ENCODE measurements around the gene UNC5A.

UNC5A gene

GRCh38 chr5:176846335-176847140 lies 36.2 kb downstream of the UNC5A start:
- no peak for DNase-seq (ENCODE audit: low read depth)

- no peak for DNase-seq (ENCODE audit: low read depth)
Observed at GRCh38 chr5:176847148-176847547, 36.8 kb downstream of the UNC5A start.

- no peak for DNase-seq (ENCODE audit: low read depth)
Observed at GRCh38 chr5:176847726-176848290, 37.4 kb downstream of the UNC5A start.

- DNase-seq (ENCODE audit: low read depth), result no peak
Observed at GRCh38 chr5:176848651-176849050, 38.3 kb downstream of the UNC5A start.

GRCh38 chr5:176849611-176850227 lies 39.4 kb downstream of the UNC5A start:
- DNase-seq (ENCODE audit: low read depth), result no peak

GRCh38 chr5:176850371-176851245 lies 40.2 kb downstream of the UNC5A start:
- DNase-seq (ENCODE audit: low read depth), result no peak

GRCh38 chr5:176851380-176851779 lies 41.0 kb downstream of the UNC5A start:
- no peak for DNase-seq (ENCODE audit: low read depth)

- no peak for DNase-seq (ENCODE audit: low read depth)
Observed at GRCh38 chr5:176851871-176852658, 41.7 kb downstream of the UNC5A start.

- DNase-seq (ENCODE audit: low read depth), result no peak
Observed at GRCh38 chr5:176853151-176853778, 42.9 kb downstream of the UNC5A start.

GRCh38 chr5:176854164-176854563 lies 43.8 kb downstream of the UNC5A start:
- no peak for DNase-seq (ENCODE audit: low read depth)

GRCh38 chr5:176855598-176855997 lies 45.2 kb downstream of the UNC5A start:
- no peak for DNase-seq (ENCODE audit: low read depth)

GRCh38 chr5:176856746-176857145 lies 46.4 kb downstream of the UNC5A start:
- no peak for DNase-seq (ENCODE audit: low read depth)

GRCh38 chr5:176857216-176857893 lies 47.0 kb downstream of the UNC5A start:
- no peak for DNase-seq (ENCODE audit: low read depth)

GRCh38 chr5:176857894-176858273 lies 47.5 kb downstream of the UNC5A start:
- DNase-seq (ENCODE audit: low read depth), result no peak

GRCh38 chr5:176859916-176860315 lies 49.6 kb downstream of the UNC5A start:
- no peak for DNase-seq (ENCODE audit: low read depth)

- no peak for DNase-seq (ENCODE audit: low read depth)
Observed at GRCh38 chr5:176860381-176860780, 50.0 kb downstream of the UNC5A start.

GRCh38 chr5:176861276-176861675 lies 50.9 kb downstream of the UNC5A start:
- no peak for DNase-seq (ENCODE audit: low read depth)

GRCh38 chr5:176862330-176862995 lies 52.1 kb downstream of the UNC5A start:
- DNase-seq (ENCODE audit: low read depth), result no peak

GRCh38 chr5:176863041-176863764 lies 52.8 kb downstream of the UNC5A start:
- DNase-seq (ENCODE audit: low read depth), result no peak
